ENCODE results near the gene ADCK1.
"Not testable (repeated sequence)": the region's sequence is repeated elsewhere in the genome, so short reads cannot be mapped to it uniquely, and the experiment has no call there.

Gene ADCK1

DNA sequence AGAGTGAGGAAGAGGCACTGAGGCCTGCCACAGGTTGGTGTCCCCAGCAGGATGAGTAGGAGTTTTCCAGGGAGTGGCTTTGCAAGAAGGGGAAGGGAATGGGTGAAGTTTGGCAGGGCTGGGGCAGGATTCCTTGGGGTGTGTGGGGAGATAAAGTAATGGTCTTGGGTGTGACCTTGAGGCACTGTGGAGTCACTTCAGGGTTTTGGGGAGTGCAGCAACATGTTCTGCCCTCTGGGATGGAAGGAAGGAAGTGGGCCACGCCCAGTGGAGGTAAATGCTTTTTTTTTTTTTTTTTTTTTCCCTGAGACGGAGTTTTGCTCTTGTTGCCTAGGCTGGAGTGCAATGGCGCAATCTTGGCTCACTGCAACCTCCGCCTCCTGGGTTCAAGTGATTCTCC, 108.9 kb downstream of the ADCK1 start:
- no peak for DNase-seq

DNA sequence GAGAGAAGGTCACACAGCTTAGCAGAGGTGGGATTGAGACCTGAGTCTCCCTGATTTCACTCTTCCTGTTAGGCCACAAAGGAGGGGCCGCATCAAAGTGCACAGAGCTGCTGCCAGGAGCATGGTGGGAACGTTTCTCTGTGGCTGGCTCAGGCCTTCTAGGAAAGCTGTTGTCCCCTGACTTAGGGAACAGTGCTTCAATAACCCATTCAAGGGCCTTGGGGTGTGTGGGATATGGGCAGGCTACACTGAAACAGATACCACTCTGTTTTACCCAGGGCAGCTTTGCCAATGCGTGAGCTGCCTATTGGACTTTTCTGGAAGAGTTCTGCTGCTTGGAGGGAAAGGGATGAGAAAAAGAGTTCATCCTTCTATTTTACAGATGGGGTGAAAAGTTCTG, 110.0 kb downstream of the ADCK1 start:
- no peak for DNase-seq

DNA sequence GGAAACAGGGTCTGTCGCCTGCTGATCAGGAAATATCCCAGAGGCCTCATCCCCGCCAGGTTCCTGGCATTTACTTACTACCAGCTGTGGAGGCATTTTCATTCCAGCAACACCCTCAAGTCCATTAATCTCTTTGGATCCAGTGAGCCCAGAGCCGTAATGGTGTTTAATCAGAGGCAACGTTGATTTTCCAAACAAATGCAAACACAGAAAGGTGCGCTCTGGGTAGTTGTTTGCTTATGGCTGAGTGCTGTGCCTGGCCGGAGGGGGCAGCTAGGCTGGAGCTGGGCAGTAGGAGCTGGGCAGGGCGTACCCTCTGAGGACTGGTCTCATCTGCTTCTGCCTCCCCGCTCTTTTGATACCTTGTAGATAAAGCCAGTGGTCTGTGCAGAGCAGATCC, 110.6 kb downstream of the ADCK1 start:
- DNase-seq = no peak

DNA sequence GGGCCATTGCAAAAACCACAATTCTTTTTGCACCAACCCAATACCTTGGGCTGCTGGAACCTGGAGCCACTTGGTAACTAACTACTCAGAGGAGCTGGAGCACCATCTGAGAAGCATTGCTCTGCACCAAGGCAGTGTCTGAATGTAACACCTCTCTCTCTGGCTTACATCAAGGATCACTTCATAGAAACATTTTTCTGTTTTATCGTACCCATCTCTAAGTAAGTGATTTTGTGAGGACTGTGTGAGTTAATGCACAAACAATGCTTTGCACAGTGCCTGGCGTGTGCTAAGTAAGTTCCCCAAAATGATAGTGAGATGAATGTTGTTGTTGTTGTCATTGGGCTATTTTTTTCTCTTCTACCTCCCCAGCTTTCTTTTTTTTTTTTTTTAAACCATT, 111.4 kb downstream of the ADCK1 start:
- no peak for DNase-seq

DNA sequence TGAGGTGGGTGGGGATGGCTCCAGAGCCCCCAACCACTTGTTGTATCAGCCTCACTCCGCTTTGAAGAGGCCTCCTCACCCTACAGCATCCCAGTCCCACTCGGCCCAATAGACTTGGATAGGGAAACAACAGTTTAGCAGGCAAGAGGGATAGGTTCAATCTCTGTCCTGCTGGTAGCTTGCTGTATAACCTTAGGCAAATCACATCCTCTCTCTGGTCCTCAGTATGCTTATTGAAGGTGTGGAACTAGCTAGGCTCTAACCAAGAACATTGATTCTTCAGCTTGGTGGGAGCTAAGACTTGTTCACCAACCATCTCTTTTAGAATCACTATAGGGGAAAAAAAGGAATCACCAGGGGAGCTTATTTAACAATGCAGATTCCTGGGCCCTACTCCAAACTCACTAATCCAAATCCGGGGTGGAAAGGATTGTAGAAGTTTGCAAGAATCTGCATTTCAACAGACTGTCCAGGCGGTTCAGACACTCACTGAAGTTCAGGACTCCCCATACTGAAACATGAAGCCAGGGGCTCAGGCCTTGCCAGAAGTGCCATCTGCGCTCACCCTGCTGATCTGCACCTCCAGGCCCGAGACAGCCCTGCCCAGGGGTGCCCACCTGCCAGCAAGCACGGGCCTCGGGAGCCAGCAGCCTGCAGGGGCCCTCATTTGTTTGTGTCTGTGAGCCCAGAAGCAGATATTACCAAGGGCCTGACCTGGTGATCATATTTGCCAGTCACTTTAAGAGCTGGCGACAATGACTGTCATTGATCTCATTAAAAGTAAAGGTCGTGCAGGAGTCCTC, 113.0 kb downstream of the ADCK1 start:
- DNase-seq = no peak

DNA sequence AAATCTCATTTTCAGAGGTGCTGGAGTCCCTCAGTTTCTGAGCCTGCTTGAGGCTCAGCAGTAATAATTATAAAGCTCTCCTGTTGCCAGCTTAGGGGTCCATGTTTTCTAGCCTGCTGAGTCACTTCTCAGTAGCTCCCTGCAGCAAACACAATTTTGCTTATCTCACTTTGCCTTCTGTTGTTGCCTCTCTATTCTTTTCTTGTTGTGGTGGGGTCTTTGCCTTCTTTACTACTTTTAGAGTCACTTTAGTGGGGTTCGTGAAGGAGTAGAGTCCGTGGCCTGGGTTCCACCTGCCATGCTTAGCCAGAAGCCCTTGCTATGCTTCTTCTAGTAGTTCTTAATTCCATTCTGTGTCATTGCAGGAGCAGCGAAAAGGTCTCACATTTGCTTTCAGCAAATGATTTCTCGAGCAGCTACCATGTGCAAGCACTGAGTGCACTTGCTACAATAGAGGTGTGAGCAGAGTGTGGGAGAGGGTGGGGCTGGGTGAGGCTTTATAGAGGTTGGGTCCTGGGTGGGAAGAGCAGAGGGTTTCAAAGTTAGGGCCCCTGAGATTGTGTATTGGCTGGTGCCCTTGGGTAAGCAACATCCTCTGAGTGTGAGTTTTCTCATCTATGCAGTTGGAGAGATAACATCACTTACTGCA, 114.3 kb downstream of the ADCK1 start:
- no peak for DNase-seq

DNA sequence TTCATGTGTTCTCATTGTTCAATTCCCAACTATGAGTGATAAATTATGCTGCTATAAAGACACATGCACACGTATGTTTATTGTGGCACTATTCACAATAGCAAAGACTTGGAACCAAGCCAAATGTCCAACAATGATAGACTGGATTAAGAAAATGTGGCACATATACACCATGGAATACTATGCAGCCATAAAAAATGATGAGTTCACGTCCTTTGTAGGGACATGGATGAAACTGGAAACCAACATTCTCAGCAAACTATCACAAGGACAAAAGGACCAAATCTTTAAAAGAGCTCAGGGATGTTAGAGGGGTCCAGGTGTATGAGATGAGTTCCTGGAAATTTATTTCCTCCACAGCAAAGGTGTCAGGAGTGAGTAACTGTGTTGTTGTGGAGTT, 115.5 kb downstream of the ADCK1 start:
- not testable (repeated sequence) for DNase-seq

DNA sequence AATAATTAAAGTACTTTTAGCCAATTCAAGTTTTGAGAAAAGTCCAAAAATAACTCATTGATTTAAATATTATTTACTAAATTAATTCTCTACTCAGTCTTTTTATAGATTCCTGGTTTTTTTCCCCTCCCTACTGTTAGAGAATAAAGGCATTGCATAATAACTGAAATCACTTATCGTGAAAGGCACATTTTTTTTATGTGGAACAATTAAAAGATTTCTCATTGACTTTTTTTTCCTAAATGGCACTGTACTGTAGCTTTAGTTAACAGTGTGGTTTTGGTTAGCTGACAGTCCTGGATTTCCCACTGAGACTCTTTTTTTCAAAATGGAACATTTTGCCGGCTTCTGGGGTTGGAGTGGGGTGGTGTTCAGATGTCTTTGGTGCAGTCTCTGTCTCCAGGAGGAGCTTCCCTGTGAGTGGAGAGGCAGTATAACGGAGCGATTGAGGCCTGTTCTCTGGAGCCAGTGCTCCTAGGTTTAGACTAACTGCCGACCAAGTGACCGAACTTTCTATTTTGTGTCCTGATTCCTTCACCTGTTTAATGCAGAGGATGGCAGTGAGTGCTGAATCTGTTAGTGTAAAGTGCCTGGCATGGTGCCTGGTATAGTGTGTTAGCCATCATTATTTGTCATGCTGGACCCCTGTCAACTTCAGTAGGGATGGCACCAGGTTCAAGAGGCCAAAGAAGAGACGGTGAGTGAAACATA, 117.7 kb downstream of the ADCK1 start:
- DNase-seq = no peak

DNA sequence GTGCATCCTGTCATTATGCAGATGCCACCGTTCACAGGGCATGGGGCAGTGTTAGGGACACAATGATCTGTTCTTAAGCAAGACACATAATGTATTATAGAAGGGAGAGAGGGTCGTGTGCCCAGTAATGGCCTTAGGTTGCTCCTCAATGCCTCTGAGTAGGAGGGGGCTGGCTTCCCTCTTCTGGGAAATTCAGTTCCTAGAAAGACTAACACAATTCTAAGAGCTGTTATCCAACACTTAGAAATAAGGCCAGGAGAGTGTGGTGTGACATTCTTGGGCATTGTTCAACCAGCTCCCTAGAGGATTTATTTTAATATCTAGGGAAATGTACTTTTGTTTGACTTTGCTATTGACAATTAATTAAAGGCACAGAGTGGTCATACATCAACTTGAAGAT, 118.5 kb downstream of the ADCK1 start:
- no peak for DNase-seq

DNA sequence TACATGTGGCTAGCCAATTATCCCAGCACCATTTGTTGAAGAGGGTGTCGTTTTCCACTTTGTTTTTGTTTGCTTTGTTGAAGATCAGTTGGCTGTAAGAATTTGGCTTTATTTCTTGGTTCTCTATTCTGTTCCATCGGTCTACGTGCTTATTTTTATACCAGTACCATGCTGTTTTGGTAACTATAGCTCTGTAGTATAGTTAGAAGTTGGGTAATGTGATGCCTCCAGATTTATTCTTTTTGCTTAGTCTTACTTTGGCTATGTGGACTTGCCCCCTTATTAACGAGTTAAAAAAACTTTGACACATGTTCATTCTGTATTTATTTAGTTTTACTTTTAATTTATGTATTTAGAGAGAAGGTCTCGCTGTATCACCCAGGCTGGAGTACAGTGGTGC, 120.4 kb downstream of the ADCK1 start:
- DNase-seq = no peak

DNA sequence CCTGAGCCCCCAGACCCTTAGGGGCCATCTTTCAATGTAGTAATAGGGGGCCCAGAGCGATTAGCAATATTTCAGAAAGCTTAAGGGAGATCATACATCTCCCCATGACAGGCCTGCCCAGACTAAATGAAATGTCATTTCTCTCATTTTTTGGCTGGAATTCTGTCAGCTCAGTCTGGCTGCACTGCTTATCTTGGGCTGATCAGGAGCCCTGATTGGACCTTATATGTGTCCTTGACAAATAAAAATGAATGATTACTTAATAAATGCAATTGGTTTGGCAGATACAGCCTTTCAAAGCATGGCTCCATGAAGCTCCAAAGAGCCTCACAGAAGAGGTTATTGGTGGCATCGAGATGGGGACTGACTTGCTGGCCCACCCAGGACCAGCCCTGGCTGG, 121.9 kb downstream of the ADCK1 start:
- DNase-seq = no peak

DNA sequence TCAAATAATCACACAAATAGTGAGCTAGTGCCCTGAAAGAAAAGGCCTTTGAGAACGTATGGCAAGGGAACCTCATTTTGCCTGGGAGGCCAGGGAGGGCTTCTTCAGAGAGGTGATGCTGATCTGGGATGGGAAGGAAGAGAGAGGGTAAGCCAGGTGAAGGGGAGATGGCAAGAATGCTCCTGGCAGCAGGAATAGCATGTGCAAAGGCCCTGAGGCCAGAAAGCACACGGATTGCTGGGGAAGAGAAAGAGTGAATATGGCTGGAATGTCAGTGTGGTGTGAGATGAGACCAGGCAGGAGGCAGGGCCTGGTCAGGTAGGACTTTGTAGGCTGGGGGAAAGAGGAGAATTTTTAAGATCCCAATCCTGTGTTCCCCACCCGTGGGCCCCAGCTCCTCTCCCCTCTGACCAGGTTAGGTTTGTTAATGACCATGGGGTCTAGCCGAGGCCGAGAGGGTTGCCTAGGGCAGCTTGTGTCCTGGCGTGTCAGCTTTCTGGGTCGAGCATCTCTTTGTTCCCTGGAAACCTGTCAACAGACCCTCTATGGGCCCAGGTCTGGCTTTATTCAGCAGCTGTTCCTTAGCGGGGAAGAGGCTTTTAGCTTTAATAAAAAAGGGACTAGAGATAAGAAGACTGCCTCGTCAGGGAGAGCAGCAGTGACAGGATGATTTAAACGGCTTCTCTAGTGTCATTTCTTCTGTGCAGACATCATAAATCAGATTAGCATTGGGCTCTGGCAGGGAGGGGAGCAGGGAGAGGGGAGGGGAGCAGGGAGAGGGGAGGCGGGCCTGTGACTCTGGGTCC, 123.4 kb downstream of the ADCK1 start:
- no peak for DNase-seq

DNA sequence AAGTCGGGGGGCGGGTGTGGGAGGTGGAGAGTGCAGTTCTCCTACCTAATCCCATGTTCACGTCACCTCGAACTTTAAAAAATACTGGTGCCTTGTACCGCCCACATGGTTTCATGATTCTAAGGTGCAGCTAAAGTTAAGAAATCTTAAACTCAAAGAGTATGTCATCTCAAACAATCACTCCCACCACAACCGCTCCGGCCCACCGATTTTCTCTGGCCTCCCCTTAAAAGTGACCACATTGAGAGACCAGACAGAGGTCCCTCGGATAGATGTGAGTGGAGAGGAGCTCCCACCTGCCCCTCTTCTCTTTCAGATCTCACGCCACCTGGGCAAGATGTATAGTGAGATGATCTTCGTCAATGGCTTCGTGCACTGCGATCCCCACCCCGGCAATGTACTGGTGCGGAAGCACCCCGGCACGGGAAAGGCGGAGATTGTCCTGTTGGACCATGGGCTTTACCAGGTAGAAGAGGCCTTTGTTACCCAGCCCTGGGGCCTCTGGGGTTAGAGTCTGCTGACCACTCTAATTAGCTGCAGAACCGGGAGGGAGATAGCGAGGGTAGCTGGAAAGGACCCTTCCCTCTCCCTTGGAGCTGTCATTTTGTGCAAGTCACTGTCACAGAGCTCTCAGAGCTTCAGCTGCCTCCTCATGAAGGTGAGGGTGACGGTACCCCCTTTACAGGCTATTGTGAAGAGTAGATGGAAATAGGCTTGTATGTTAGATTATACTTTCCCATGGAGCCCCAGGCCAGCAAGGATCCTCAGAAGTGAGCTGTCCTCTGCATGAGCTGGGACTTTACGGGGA, 124.4 kb downstream of the ADCK1 start:
- no peak for DNase-seq

DNA sequence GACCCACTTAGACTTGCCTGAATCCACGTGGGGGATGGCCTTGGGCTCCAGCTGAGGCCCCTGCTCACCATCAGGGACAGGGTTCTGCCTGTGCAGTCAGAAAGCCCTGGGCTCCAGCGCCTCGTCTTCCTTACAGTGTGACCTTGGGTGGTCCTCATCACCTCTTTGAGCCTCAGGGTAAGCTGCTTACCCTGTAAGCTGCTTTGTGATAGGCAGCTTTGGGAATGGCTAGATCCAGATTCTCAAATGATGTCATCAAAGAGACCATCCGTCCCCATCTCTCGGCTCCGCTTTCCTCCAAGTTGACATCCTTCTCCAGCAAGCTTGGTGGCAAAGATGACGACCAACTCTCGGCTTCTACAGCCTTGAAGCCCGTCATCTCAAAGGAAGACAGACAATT, 127.0 kb downstream of the ADCK1 start:
- DNase-seq = no peak

DNA sequence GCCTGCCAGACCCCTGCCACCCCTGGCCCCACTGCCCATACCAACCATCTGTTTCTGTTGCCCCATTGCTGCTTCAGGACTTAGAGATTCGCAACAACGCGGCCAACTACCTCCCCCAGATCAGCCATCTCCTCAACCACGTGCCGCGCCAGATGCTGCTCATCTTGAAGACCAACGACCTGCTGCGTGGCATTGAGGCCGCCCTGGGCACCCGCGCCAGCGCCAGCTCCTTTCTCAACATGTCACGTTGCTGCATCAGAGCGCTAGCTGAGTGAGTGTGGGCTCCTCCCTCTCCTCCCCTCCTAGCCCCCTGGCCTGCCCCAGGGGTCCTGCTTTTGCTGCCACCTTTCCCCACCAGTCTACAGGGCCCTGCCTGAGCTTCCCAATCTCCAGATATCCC, 131.5 kb downstream of the ADCK1 start:
- DNase-seq = no peak

DNA sequence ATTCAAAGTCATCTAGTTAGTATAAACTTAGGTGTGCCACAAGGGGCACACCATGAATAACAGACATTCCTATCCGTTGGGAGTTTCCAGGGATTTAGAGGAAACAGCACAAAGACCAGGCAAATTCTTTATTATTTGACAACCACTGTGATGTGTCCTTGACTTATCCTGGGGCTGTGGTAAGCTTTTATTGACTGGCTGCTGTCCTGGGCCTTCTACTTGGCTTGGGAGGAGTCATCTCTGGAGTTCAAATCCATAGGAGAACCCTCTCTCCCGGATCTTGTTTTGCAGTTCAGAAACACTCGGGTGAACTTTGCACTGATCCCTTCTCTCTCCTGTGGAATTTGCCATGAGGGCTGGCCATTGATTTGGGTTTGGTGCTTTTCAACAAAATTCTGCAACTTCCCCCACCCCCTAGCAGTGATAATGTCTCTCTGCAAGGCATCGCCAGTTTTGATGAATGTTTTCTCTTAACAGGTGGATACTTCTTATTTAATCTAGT, 136.3 kb downstream of the ADCK1 start:
- DNase-seq = no peak

DNA sequence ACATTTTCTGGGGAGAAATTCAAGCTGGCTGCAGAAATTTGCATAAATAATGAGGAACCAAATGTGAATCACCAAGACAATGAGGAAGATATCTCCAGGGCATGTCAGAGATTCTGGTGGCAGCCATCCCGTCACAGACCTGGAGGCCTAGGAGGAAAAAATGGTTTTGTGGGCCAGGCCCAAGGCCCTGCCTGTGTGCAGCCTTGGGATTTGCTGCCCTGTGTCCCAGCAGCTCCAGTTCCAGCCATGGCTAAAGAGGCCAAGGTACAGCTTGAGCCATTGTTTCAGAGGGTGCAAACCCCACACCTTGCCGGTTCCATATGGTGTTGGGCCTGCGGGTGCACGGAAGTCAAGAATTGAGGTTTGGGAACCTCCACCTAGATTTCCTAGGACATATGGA, 147.5 kb downstream of the ADCK1 start:
- DNase-seq = no peak

DNA sequence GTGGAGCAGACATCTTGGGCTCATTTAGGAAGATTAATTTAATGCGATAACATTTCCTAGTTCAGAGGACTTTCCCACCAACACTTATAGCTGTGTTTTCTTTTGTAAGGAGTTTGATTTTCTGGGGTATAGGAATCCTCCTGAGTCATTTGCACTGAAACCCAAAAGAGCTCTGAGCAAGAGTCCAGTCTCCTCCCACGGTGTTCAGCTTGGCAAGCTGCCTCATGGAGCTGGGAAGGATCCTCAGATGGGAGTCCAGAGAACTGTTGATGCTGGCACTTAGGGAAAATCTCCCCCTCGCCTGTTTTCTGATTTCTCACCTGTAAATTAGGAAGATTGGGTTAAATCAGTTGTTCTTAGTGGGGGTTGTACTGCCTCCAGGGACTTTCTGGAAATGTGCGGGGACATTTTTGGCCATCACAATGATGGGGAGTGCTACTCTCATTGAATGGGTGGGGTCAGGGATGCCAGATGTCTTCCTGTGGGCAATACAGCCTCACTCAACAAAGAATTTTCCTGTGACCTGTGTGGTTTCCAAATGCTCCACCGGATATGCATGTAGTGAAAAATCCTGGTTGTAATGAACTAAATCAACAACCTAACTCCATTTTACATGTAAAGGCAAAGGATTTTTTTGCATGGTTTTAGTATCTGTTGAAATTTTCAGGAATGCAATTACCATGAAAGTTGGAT, 150.6 kb downstream of the ADCK1 start:
- DNase-seq = no peak

DNA sequence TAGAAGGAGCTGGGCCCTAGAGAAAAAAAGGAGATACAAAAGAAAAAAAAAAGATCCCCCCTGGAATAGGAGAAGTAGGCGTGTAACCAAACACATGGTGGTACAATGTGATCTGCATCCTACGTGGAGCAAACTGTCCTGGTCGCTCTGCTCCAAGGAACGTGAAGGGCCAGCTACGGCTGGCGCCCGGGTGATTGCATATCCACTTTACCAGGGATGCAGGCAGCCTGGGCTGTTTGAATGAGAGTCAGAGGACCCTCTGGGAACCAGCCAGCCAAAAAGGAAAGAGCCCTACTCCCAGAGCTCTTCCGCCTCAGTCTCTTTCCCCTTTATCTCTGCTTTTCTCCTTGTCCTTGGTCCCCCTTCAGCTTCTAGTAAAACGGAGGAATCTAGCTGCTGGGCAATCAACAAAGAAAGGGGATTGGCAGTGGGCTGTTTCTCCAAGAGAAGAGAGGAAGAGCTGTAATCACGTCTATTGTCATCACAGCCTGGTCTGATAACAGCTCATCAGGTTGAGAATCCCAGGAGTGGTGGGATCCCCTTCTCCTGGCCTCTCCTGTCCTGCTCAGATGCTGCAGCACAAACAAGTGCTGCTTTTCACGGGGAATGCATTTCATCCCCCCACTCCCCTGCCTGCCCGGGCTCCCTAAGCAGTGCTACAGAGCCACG, 156.0 kb downstream of the ADCK1 start:
- DNase-seq = no peak

DNA sequence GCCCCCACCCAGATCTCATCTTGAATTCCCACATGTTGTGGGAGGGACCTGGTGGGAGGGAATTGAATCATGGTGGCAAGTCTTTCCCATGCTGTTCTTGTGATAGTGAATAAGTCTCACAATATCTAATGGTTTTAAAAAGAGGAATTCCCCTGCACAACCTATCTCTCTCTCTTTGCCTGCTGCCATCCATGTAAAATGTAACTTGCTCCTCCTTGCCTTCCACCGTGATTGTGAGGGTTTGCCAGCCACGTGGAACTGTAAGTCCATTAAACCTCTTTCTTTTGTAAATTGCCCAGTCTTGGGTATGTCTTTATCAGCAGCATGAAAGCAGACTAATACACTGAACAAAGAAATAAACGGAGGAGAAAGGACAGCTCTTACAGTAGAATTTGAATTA, 159.8 kb downstream of the ADCK1 start:
- DNase-seq = not testable (repeated sequence)
